ENCODE results near the gene TCIRG1. TPM values are rescaled to one million over a fixed set of nuclear protein-coding genes. Genes with fewer than 3 reads are reported as not detected.

Gene TCIRG1
- polyA plus RNA-seq, 1 experiment = 111 TPM

GRCh38 chr11:68015467-68015866, 23.4 kb upstream of the TCIRG1 start:
- H3K4me3 ChIP-seq (ENCODE audit: low read depth, low read length) = no peak overlapping the region
- ChIA-PET CTCF (interaction anchor here (0.8 to 2.6 kb wide), 5 partner anchors 10 to 194 kb away, joined by 3 to 7 read pairs (median 3); no protein-coding TSS in a partner anchor), POLR2A (no interaction called here)
- no peak for DNase-seq (ENCODE audit: low read depth)
- TF ChIP-seq CTCF (IDR thresholded peaks at IDR 0.05; ENCODE audit: insufficient read depth, low read depth, low read length) = no peak
- no peaks in the 10 kb centered on the region for H3K27me3 ChIP-seq (ENCODE audit: control insufficient read depth, insufficient read depth, low read length)
- peaks cover 1% of the 10 kb centered on the region; the same call in 1 of the 2 replicates for H3K36me3 ChIP-seq (ENCODE audit: control insufficient read depth, insufficient read depth, low read length)

GRCh38 chr11:68016161-68016903, 22.5 kb upstream of the TCIRG1 start:
- no peak for DNase-seq (ENCODE audit: low read depth)
- POLR2A ChIA-PET = no interaction called here
- Histone ChIP-seq H3K27me3 (ENCODE audit: control insufficient read depth, insufficient read depth, low read length) (no peaks in the 10 kb centered on the region), H3K4me3 (ENCODE audit: low read depth, low read length) (no peak overlapping the region), H3K36me3 (ENCODE audit: control insufficient read depth, insufficient read depth, low read length) (peaks cover 1% of the 10 kb centered on the region; the same call in 1 of the 2 replicates)
- CTCF ChIA-PET = no interaction called here
- TF ChIP-seq CTCF (IDR thresholded peaks at IDR 0.05; ENCODE audit: insufficient read depth, low read depth, low read length) = no peak

- Histone ChIP-seq H3K4me3 (ENCODE audit: low read depth, low read length) (no peak overlapping the region), H3K27me3 (ENCODE audit: control insufficient read depth, insufficient read depth, low read length) (no peaks in the 10 kb centered on the region), H3K36me3 (ENCODE audit: control insufficient read depth, insufficient read depth, low read length) (peaks cover 2% of the 10 kb centered on the region)
- POLR2A ChIA-PET = no interaction called here
- no peak for TF ChIP-seq CTCF (IDR thresholded peaks at IDR 0.05; ENCODE audit: insufficient read depth, low read depth, low read length)
- DNase-seq (ENCODE audit: low read depth) = no peak
- CTCF ChIA-PET = no interaction called here
Measured at GRCh38 chr11:68016904-68017817, 21.7 kb upstream of the TCIRG1 start.

GRCh38 chr11:68017980-68018729, 20.7 kb upstream of the TCIRG1 start:
- Histone ChIP-seq H3K4me3 (ENCODE audit: low read depth, low read length) (no peak overlapping the region), H3K36me3 (ENCODE audit: control insufficient read depth, insufficient read depth, low read length) (peaks cover 5% of the 10 kb centered on the region), H3K27me3 (ENCODE audit: control insufficient read depth, insufficient read depth, low read length) (no peaks in the 10 kb centered on the region)
- DNase-seq (ENCODE audit: low read depth) = no peak
- POLR2A ChIA-PET = no interaction called here
- no peak for TF ChIP-seq CTCF (IDR thresholded peaks at IDR 0.05; ENCODE audit: insufficient read depth, low read depth, low read length)
- CTCF ChIA-PET = interaction anchor here (0.6 to 1.8 kb wide), 3 partner anchors 8 to 88 kb away, joined by 3 to 5 read pairs (median 5); partner anchors contain the start of genes ALDH3B1 and NDUFS8

Data from BJ (cell line).